Prostate gland (tissue), 2 donors: ENCODE data around the gene FFAR2.

Experiments
- CTCF ChIP-seq, 4 experiments: fragments of 200-600 bp in 2 of 4; fragments of 450-650 bp in 2 of 4; sonication (generic) in 2 of 4; IDR thresholded peaks; 1 replicate in 3 of 4; 2 replicates in 1 of 4; pipeline ENCODE4 v1.5.1; 2016 to 2019; ENCODE audit warnings: antibody characterized with exemption in 4 of 4, mild to moderate bottlenecking in 2 of 4, moderate library complexity in 2 of 4
- POLR2A ChIP-seq: fragments of 450-650 bp; IDR thresholded peaks from one replicate; pipeline ENCODE4 v1.6.1; 2016; ENCODE audit warnings: antibody characterized with exemption, mild to moderate bottlenecking
- POLR2AphosphoS5 ChIP-seq: sonication (generic); formaldehyde crosslinking; IDR thresholded peaks from one replicate; pipeline ENCODE4 v1.6.1; 2017; ENCODE audit warnings: antibody characterized with exemption

GRCh38 chr19:35419805-35420204 lies 28.3 kb upstream of the FFAR2 start:
- no peak for TF ChIP-seq POLR2A
- no peak for TF ChIP-seq CTCF (IDR thresholded peaks at IDR 0.05)
- no peak for TF ChIP-seq POLR2AphosphoS5
